Pancreas (tissue), 10 donors: ENCODE measurements around the gene SLC35B4. TPM values are rescaled to one million over a fixed set of nuclear protein-coding genes. Genes with fewer than 3 reads are reported as not detected.

Experiments used
- ATAC-seq, 4 donors: fragments of 200-7000 bp; cut with Tn5 transposase; one replicate each; pipeline versions ENCODE4 v1.8.0 to v1.9.1; 2020; ENCODE audit warnings: mild to moderate bottlenecking in 4 of 4, moderate library complexity in 4 of 4
- DNase-seq, 6 donors: peaks; one replicate each; pipeline ENCODE4 v3.0.0-alpha.2; 2020
- FAIRE-seq: peaks from 2 replicates; lab custom pipeline; 2012; peaks lifted over from hg19 to GRCh38; lab: Jason Lieb, UNC
- H3K27ac ChIP-seq, 4 donors: fragments of 200-600 bp; sonication (generic); 1 replicate in 3 of 4; 2 replicates in 1 of 4; pipeline versions ENCODE4 v1.5.0 to v1.8.0; 2020
- H3K27me3 ChIP-seq, 4 donors: fragments of 200-600 bp; one replicate each; pipeline ENCODE4 v1.8.0; 2021
- H3K36me3 ChIP-seq, 3 donors: fragments of 200-600 bp; sonication (generic) in 1 of 3; one replicate each; pipeline versions ENCODE4 v1.5.0 to v1.8.0; 2020 to 2021
- H3K4me1 ChIP-seq, 3 donors: fragments of 200-600 bp; one replicate each; pipeline ENCODE4 v1.8.0; 2021
- H3K4me3 ChIP-seq, 4 donors: fragments of 200-600 bp; sonication (generic) in 2 of 4; one replicate each; pipeline versions ENCODE4 v1.5.0 to v1.8.0; 2020 to 2021
- H3K9me3 ChIP-seq, 4 donors: fragments of 200-600 bp; one replicate each; pipeline ENCODE4 v1.8.0; 2021
- CTCF ChIP-seq, 4 donors: fragments of 200-600 bp; sonication (generic) in 3 of 4; IDR thresholded peaks; one replicate each; pipeline versions ENCODE4 v1.5.0 to v1.8.0; 2021; ENCODE audit warnings: antibody characterized with exemption in 4 of 4
- WGBS, 2 donors: extraction: QIAGEN DNeasy Blood & Tissue Kit; methylation state at CpG; one replicate each; pipeline ENCODE4 v1.1.7; 2013; 5-methylcytosine and 5-hydroxymethylcytosine counted together
- intact Hi-C, 3 donors: fragments of 100-400 bp; cut with DNase I; formaldehyde crosslinking; loops; one replicate each; pipeline versions ENCODE4 v1.11.1 to v1.14.2; 2022
- polyA plus RNA-seq, 2 donors: library from polyadenylated mRNA; stranded (reverse); fragments of 200-250 nt; gene quantifications; one replicate each; pipeline ENCODE4 v1.2.3, GENCODE V29; 2013
- total RNA-seq, 6 donors: library from RNA; stranded (reverse); fragmentation: NEBNext Ultra II Directional in 4 of 6; extraction: Animal tissue kit (Norgen Biotek cat#: 25700) in 4 of 6; gene quantifications; one replicate each; pipeline versions ENCODE4 v1.2.1 to v1.2.4, GENCODE V29; 2021 to 2023
- donor health status: healthy with polysubstance abuse.
- donor health status: DM: no; HTN: no; CAD: no; lungs with moderate emphysema.
- donor health status: DM: no; HTN: no; CAD: no.
- donor health status: control.
- donor health status: control.
- donor health status: Bipolar disorder and iron deficiency.
- donor health status: DM: yes; HTN: yes; CAD: no.
- donor health status: DM: no; HTN: no; CAD: no.
- donor health status: DM: no; HTN: no; CAD: no.
- donor health status: DM: yes; HTN: yes; CAD: no.

SLC35B4 gene
- total RNA-seq = 1 to 10 TPM; 2.2 to 8.0 (median 3.0) TPM
- polyA plus RNA-seq = 1 to 10 TPM; 3.8 to 4.6 TPM

- Histone ChIP-seq H3K27me3 (no peaks in the 10 kb centered on the region), H3K36me3 (no peaks in the 10 kb centered on the region), H3K9me3 (no peaks in the 10 kb centered on the region), H3K27ac (peak within 1 kb of the TSS; percentile 58 to 76 (median 66)), H3K4me3 (peak within 1 kb of the TSS; percentile 87 to 99 (median 92)), H3K4me1 (peaks cover 0 to 7% (median 0%) of the 10 kb centered on the region in 3 donors)
- TF ChIP-seq CTCF (IDR thresholded peaks at IDR 0.05) = peak in 2 of 4 donors; percentile 7 to 16
- intact Hi-C loops = no loop called here
- FAIRE-seq = peak; percentile 94
- DNase-seq = peak; percentile 93 to 98 (median 94)
- WGBS, 2 donors = 0 to 1% methylated on average over 67 to 69 of the region's 69 CpGs
- peak; percentile 98 to 100 (median 99) for ATAC-seq
These were observed at the start of gene SLC35B4 for GRCh38 chr7:134316539-134317344. Gene SLC35B4, minus strand, starts transcription at chr7:134316930. Its CDS starts 179 bp downstream, at chr7:134316751.

GRCh38 chr7:134366481-134366880 lies 49.8 kb upstream of the SLC35B4 start:
- H3K27ac ChIP-seq = no peak overlapping the region
- peaks cover 9 to 31% (median 27%) of the 10 kb centered on the region in 3 donors for H3K4me1 ChIP-seq
- FAIRE-seq (no peak), ATAC-seq (no peak), DNase-seq (no peak)
- H3K36me3 ChIP-seq = no peaks in the 10 kb centered on the region
- intact Hi-C loops = no loop called here
- no peak overlapping the region for H3K4me3 ChIP-seq
- TF ChIP-seq CTCF (IDR thresholded peaks at IDR 0.05) = no peak
- H3K9me3 ChIP-seq = no peaks in the 10 kb centered on the region
- H3K27me3 ChIP-seq = no peaks in the 10 kb centered on the region
- 92 to 100% methylated on average over 1 of the region's 1 CpG for WGBS, 2 donors

- FAIRE-seq (no peak), ATAC-seq (no peak), DNase-seq (no peak)
- H3K9me3 ChIP-seq = no peaks in the 10 kb centered on the region
- no peak overlapping the region for H3K27ac ChIP-seq
- WGBS, 2 donors = 90 to 92% methylated on average over 6 of the region's 6 CpGs
- intact Hi-C loops = no loop called here
- H3K4me3 ChIP-seq = no peak overlapping the region
- no peaks in the 10 kb centered on the region for H3K27me3 ChIP-seq
- peaks cover 9 to 31% (median 27%) of the 10 kb centered on the region in 3 donors for H3K4me1 ChIP-seq
- TF ChIP-seq CTCF (IDR thresholded peaks at IDR 0.05) = no peak
- no peaks in the 10 kb centered on the region for H3K36me3 ChIP-seq
These were observed 48.8 kb upstream of the SLC35B4 start for GRCh38 chr7:134365341-134366054.

- no peak for TF ChIP-seq CTCF (IDR thresholded peaks at IDR 0.05)
- intact Hi-C loops = no loop called here
- peak in 2 of 6 donors; percentile 31 to 60 for DNase-seq
- ATAC-seq = peak; percentile 5 to 39 (median 27)
- no peak for FAIRE-seq
- no peak overlapping the region for H3K27ac ChIP-seq
- H3K36me3 ChIP-seq = no peaks in the 10 kb centered on the region
- H3K4me1 ChIP-seq = peaks cover 9 to 27% (median 20%) of the 10 kb centered on the region in 3 donors
- H3K9me3 ChIP-seq = no peaks in the 10 kb centered on the region
- H3K27me3 ChIP-seq = no peaks in the 10 kb centered on the region
- no peak overlapping the region for H3K4me3 ChIP-seq
These were observed 47.9 kb upstream of the SLC35B4 start for GRCh38 chr7:134364619-134365037.
